Nephron (organoid): Measurements from ENCODE around the gene FAN1.

ENCODE experiments used
- H3K27ac Mint-ChIP-seq, 3 experiments: 2 replicates each; pipeline ENCODE4 v1.8.0; 2020; ENCODE audit warnings: mixed read lengths in 3 of 3, mild to moderate bottlenecking in 2 of 3, moderate library complexity in 1 of 3
- H3K27me3 Mint-ChIP-seq: 2 replicates; pipeline ENCODE4 v1.8.0; 2021; ENCODE audit warnings: low read depth, mild to moderate bottlenecking, moderate library complexity, mixed read lengths
- H3K36me3 Mint-ChIP-seq: 2 replicates; pipeline ENCODE4 v1.8.0; 2020; ENCODE audit warnings: low read depth, mixed read lengths
- H3K4me1 Mint-ChIP-seq: 2 replicates; pipeline ENCODE4 v1.8.0; 2020; ENCODE audit warnings: mixed read lengths
- H3K4me3 Mint-ChIP-seq, 3 experiments: 2 replicates each; pipeline ENCODE4 v1.8.0; 2020; ENCODE audit warnings: mild to moderate bottlenecking in 3 of 3, mixed read lengths in 3 of 3, moderate library complexity in 2 of 3
- H3K9me3 Mint-ChIP-seq: 2 replicates; pipeline ENCODE4 v1.8.0; 2020; ENCODE audit warnings: mixed read lengths
- CTCF ChIP-seq, 3 experiments: fragments of 200-600 bp; sonication (generic); IDR thresholded peaks; one replicate each; pipeline ENCODE4 v1.5.0; 2021; ENCODE audit warnings: antibody characterized with exemption in 3 of 3; ENCODE audit not compliant: unreplicated experiment in 3 of 3

FAN1 gene

DNA sequence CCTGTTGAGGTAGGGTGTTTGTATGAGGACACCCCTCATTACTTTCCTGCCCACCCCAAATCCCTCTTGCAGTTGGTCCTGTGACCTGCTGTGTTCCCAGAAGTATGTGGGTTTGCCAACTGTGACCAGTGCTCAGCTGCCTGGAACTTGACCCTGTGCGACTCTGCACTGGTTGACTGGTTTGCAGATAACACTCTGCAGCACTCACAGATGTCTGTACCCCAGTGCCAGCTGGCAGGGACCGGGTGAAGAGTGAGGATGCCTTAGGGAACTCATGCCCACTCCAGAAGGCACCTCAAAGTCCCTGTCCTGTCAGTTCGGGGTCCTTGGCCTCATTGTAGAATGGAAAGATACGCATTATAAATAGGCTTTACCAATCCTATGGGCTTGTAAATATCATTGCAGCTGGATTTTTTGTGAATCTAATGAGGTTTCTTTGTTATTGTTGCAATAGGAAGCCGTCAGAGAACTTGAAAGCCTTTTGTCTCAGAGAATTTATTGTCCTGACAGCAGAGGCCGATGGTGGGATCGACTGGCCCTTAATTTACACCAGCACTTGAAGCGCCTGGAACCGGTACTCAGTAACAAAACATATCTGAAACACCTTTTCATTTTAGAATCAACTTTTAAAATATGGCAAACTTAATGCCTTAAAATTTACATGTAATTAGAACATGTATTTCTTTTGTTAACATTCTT, 18.2 kb downstream of the FAN1 start:
- TF ChIP-seq CTCF (IDR thresholded peaks at IDR 0.05; ENCODE audit: unreplicated experiment in 3 of 3), result no peak
- Mint-ChIP-seq H3K4me1 (peaks cover 39% of the 10 kb centered on the region), H3K36me3 (peaks cover 51% of the 10 kb centered on the region), H3K9me3 (no peaks in the 10 kb centered on the region), H3K4me3 (no peak overlapping the region), H3K27me3 (no peaks in the 10 kb centered on the region), H3K27ac (peak overlapping the region; percentile 44 to 71 (median 70))

GRCh38 chr15:30922480-30923311, 19.0 kb downstream of the FAN1 start:
- no peak for TF ChIP-seq CTCF (IDR thresholded peaks at IDR 0.05; ENCODE audit: unreplicated experiment in 3 of 3)
- no peak overlapping the region for H3K4me3 Mint-ChIP-seq
- H3K36me3 Mint-ChIP-seq, result peaks cover 56% of the 10 kb centered on the region
- no peaks in the 10 kb centered on the region for H3K27me3 Mint-ChIP-seq
- peaks cover 39% of the 10 kb centered on the region for H3K4me1 Mint-ChIP-seq
- H3K9me3 Mint-ChIP-seq, result no peaks in the 10 kb centered on the region
- H3K27ac Mint-ChIP-seq, result peak overlapping the region; percentile 44 to 71 (median 70)

- H3K36me3 Mint-ChIP-seq, result peaks cover 57% of the 10 kb centered on the region
- peak overlapping the region in 1 of 3 experiments; percentile 71 for H3K27ac Mint-ChIP-seq
- TF ChIP-seq CTCF (IDR thresholded peaks at IDR 0.05; ENCODE audit: unreplicated experiment in 3 of 3), result no peak
Measured at GRCh38 chr15:30923429-30923828, 19.7 kb downstream of the FAN1 start.

DNA sequence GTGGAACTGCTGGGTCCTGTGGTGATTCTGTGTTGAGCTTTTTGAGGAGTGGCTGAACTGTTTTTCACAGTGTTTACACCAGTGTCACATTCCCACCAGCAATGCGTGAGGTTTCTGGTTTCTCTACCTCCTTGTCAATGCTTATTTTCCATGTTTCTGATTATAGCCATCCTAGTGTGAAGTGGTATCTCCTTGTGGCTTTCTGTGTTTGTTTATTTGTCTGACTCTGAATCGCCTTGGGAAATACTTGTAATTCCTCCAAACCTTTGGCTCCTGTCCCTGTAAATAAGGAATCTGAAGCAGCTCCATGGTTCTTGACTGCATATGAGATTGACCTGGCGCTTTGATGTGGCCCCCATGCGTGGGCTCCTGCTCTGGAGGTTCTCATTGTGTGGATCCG, 20.6 kb downstream of the FAN1 start:
- Mint-ChIP-seq H3K36me3 (peaks cover 59% of the 10 kb centered on the region), H3K9me3 (no peaks in the 10 kb centered on the region), H3K4me1 (peaks cover 39% of the 10 kb centered on the region), H3K27me3 (no peaks in the 10 kb centered on the region), H3K4me3 (no peak overlapping the region), H3K27ac (no peak overlapping the region)
- no peak for TF ChIP-seq CTCF (IDR thresholded peaks at IDR 0.05; ENCODE audit: unreplicated experiment in 3 of 3)

More at GRCh38 chr15:30923429-30923828, 19.7 kb downstream of the FAN1 start:
- no peaks in the 10 kb centered on the region for H3K27me3 Mint-ChIP-seq
- peaks cover 39% of the 10 kb centered on the region for H3K4me1 Mint-ChIP-seq
- H3K9me3 Mint-ChIP-seq, result no peaks in the 10 kb centered on the region
- peak overlapping the region in 1 of 3 experiments; percentile 20 for H3K4me3 Mint-ChIP-seq

DNA sequence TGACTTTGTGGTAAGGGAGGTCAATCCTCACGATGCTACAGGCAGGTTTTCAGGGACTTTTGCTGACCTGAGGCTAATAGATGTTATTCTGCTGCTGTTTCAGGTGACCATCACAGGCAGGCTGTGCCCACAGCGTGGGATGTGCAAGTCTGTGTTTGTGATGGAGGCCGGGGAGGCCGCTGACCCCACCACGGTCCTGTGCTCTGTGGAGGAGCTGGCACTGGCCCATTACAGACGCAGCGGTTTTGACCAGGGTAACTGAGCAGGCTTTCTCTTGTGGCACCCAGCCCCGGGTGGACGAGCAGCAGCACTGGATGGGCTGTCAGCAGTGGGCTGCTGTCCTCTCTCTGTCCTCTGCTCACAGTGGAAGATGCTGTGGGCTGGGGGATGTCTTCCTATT, 22.0 kb downstream of the FAN1 start:
- H3K9me3 Mint-ChIP-seq, result no peaks in the 10 kb centered on the region
- no peak for TF ChIP-seq CTCF (IDR thresholded peaks at IDR 0.05; ENCODE audit: unreplicated experiment in 3 of 3)
- H3K27ac Mint-ChIP-seq, result no peak overlapping the region
- peaks cover 59% of the 10 kb centered on the region for H3K36me3 Mint-ChIP-seq
- H3K4me1 Mint-ChIP-seq, result peaks cover 35% of the 10 kb centered on the region
- no peaks in the 10 kb centered on the region for H3K27me3 Mint-ChIP-seq
- H3K4me3 Mint-ChIP-seq, result no peak overlapping the region
